ENCODE measurements around the gene MYBPHL.

- TF ChIP-seq ZC3H10 (CRISPR knock-in tag; IDR thresholded peaks at IDR 0.05), result no peak
- TF ChIP-seq SNAI2 (CRISPR knock-in tag; IDR thresholded peaks at IDR 0.05), result no peak
- TF ChIP-seq PPARA (CRISPR knock-in tag; IDR thresholded peaks at IDR 0.05; ENCODE audit: borderline replicate concordance), result no peak
- no peak for TF ChIP-seq PATZ1 (CRISPR knock-in tag; IDR thresholded peaks at IDR 0.05; ENCODE audit: borderline replicate concordance)
- TF ChIP-seq ARNTL (CRISPR knock-in tag; IDR thresholded peaks at IDR 0.05; ENCODE audit: borderline replicate concordance, low read depth), result no peak
- no peak for TF ChIP-seq CREB5 (CRISPR knock-in tag; IDR thresholded peaks at IDR 0.05; ENCODE audit: low read depth)
- no peak for TF ChIP-seq ZNF8 (CRISPR knock-in tag; IDR thresholded peaks at IDR 0.05)
- no peak for TF ChIP-seq ZFP3 (CRISPR knock-in tag; IDR thresholded peaks at IDR 0.05)
- TF ChIP-seq ZFP30 (CRISPR knock-in tag; IDR thresholded peaks at IDR 0.05), result no peak
Measured at GRCh38 chr1:109255097-109255651, 51.6 kb downstream of the MYBPHL start.
